ENCODE measurements around the gene PEX16.

GRCh38 chr11:45884596-45885185 is 33.0 kb downstream of the PEX16 start:
- TF ChIP-seq CTCF (conservative IDR thresholded peaks at IDR 0.05), result no peak
- TF ChIP-seq EZH2 (IDR thresholded peaks at IDR 0.05; ENCODE audit: low read depth), result no peak

Measured in PC-9 (cell line).